Astrocyte of the spinal cord (primary cell): ENCODE results near the gene SPOCK1.

Experiments used
- DNase-seq: peaks from one replicate; pipeline ENCODE4 v3.0.0; 2011; ENCODE audit warnings: low read depth, low spot score
- H3K4me3 ChIP-seq: 2 replicates; pipeline ENCODE4 v1.5.1; 2011; ENCODE audit warnings: low read depth, mild to moderate bottlenecking, low read length, moderate library complexity
- in situ Hi-C: cut with HindIII; loops from 2 replicates; pipeline ENCODE4 v1.10.0; 2017; ENCODE audit warnings: low sequenced_read_pairs
- TF ChIP-seq, protein P1 (sequence below): IDR thresholded peaks from 2 replicates; pipeline ENCODE4 v1.5.1; 2012; ENCODE audit warnings: low read depth, mild to moderate bottlenecking, low read length, inconsistent platforms

The SPOCK1 gene

DNA sequence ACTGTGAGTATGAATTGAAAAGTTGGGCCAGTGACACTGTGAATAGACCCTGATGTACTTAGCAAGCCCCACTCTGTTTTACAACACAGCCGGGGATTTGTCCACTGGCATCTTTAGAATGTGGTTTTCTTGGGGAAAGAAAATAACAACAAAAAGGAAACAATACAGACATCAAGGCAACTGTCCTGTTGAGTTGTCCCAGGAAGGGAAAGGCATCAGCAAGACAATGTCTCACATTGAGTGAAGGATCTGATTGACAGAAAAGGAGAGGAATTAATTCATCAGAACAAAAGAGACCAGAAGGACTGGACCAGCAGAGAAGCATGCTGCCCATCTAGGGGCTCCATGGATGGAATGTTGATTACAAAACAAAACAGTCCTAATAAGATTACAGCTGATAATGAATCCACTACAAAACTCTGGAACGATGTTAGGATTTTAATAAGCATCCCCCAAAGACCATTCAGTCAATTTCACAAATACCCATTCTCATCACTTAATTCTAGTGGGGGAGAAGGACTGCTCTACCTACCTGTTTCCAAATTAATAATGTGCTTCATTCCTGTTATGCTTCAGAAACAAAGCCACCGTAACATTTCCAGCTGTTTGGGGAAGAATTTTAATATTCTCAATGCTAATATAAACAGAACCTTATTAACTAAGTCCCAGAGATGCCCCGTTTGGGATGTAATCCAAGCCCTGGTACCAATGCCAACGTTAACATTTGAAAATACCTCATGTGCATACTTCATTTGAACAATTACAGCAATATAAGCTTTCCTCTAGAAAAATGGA, 298.0 kb downstream of the SPOCK1 start:
- in situ Hi-C loops = no loop called here
- DNase-seq = no peak
- TF ChIP-seq, protein P1, sequence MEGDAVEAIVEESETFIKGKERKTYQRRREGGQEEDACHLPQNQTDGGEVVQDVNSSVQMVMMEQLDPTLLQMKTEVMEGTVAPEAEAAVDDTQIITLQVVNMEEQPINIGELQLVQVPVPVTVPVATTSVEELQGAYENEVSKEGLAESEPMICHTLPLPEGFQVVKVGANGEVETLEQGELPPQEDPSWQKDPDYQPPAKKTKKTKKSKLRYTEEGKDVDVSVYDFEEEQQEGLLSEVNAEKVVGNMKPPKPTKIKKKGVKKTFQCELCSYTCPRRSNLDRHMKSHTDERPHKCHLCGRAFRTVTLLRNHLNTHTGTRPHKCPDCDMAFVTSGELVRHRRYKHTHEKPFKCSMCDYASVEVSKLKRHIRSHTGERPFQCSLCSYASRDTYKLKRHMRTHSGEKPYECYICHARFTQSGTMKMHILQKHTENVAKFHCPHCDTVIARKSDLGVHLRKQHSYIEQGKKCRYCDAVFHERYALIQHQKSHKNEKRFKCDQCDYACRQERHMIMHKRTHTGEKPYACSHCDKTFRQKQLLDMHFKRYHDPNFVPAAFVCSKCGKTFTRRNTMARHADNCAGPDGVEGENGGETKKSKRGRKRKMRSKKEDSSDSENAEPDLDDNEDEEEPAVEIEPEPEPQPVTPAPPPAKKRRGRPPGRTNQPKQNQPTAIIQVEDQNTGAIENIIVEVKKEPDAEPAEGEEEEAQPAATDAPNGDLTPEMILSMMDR = no peak
- H3K4me3 ChIP-seq = no peak overlapping the region

DNA sequence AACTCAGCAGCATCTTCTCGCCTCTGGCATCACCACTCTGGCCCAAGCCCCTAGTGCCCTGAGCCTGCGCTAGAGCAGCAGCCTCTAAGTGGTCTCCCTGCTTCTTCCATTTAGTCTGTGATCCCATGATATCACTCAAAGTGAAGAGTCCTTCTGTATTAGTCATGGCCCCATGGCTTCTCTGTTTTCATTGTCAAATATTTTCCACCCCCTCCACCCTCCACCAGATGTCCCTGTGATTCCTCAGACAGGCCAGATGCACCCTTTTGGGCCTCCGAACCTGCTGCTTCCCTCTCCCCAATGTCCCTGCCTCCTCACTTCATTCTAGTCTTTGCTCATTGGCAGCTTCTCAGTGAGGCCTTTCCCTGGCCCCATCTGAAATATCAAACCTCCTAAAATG, 299.2 kb downstream of the SPOCK1 start:
- DNase-seq = peak; percentile 14
- in situ Hi-C loops = no loop called here

DNA sequence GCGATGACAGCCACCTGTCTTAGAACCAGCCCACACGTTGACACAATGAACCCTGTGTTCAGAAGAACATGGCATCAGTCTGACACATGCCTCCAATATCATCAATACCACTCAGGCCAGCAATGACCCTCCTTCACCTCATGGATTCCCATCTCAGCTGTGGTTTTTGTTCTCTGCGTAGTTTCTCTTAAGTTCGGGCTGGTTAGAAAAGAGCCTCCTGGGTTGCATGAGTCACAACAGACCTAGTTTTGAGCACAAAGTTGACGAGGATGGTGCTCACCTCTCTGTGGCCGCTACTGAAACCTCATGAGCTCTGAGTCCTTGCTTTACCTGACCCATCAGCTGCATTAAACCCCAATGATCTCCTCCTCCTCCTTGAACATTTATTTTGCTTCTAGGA, 299.9 kb downstream of the SPOCK1 start:
- in situ Hi-C loops = no loop called here
- no peak for DNase-seq
- no peak overlapping the region for H3K4me3 ChIP-seq
- TF ChIP-seq, protein P1 = no peak

More for the DNA sequence above, 299.2 kb downstream of the SPOCK1 start:
- no peak overlapping the region for H3K4me3 ChIP-seq
- TF ChIP-seq, protein P1 = no peak

DNA sequence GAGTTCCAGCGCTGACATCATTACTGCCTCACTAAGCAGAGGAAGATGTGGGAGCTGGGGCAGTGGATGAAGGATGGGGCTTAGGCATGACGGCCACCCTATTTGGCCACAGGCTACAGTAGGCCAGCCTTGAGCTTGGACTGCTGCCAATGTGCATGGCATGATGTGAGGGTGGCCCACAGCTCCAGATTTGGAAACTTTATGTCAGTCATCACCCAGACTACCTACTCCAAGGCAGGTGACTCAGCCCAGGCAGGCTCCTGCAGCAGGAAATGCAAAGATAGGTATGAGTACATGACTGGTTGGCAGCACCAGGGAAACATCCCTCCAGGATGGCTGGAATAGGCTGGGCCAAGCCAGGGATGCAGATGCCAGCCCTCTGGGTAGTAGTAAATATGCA, 303.6 kb downstream of the SPOCK1 start:
- no peak overlapping the region for H3K4me3 ChIP-seq
- no peak for DNase-seq
- in situ Hi-C loops = no loop called here
- TF ChIP-seq, protein P1 = no peak

DNA sequence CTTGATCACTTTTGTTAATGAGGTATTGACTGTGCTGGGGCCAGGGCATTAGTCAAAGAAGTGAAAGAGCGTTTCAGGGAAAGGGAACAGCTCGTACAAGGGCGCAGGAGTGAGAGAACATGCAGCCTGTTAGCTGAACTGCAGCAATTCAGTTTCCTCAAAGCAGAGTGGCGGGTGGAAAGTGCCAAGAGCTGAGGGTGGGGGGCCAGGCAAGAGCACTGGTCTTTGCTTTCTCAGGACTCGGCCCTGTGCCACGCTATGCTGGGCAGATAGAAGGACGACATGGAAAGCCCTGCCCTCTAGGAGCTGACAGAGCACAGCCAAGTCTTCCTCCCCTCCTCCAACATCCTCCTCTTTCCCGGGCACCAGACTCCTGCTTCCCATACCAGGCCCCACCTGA, 304.8 kb downstream of the SPOCK1 start:
- in situ Hi-C loops = no loop called here
- TF ChIP-seq, protein P1 = no peak
- no peak overlapping the region for H3K4me3 ChIP-seq
- no peak for DNase-seq

DNA sequence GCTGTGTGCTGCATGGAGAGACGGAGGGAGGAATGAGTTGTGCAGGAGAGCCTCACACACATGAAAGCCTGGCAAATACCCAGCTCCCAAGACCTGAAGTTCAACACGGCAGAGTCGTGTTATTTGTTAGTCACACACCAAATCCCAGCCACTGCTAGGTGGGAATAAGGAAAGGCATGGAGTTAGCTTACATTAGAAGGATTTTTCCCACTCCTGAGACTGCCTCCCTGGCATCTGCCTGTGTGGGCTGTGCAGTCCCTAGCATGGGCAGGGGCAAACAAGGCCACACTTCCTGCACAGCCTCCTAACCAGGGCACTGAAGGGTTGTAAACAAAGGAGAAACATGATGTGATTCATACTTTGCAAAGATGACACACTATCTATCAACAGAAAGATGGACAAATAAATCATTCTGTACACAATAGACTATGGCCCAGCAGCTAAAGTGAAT, 306.8 kb downstream of the SPOCK1 start:
- peak; percentile 5 for DNase-seq
- TF ChIP-seq, protein P1 = no peak
- H3K4me3 ChIP-seq = no peak overlapping the region
- in situ Hi-C loops = no loop called here
